GM19438 (cell line): Measurements from ENCODE around the gene CYTL1.
"Not testable (repeated sequence)": the region's sequence is repeated elsewhere in the genome, so short reads cannot be mapped to it uniquely, and the experiment has no call there.

Experiments
- ATAC-seq: cut with Tn5 transposase; IDR thresholded peaks from one replicate; pipeline ENCODE4 v1.9.1; 2021; ENCODE audit warnings: low read depth; ENCODE audit not compliant: unreplicated experiment

The CYTL1 gene

GRCh38 chr4:5034206-5034605 lies 14.9 kb upstream of the CYTL1 start:
- no peak for ATAC-seq

DNA sequence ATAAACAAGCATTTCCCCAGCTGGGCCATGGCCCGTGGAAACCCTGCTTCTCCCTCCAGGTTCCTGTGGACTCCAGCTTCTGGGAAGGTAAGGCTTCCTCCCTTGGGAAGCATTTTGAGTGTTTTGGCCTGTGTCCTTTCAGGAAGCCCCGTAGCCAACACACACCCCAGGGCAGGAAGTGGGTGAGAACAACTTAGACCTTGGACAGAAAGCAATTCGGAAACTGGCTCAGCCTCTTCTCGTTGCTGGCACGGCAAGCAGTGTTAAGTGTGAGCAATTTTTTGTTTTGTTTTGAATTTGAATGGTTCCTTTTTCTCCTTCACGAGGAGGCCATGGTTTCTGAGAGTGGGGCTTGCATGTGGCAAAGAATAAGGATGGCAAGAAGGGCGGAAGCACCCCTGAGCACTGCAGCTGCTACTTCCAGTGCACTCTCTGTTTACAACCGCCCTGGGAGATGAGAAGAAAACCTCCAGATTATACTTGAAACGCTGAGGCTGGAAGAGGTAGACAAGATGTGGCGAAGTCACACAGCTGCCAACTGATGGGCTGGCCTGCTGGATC lies 14.1 kb upstream of the CYTL1 start:
- ATAC-seq, result no peak

- no peak for ATAC-seq
These were observed 13.6 kb upstream of the CYTL1 start for GRCh38 chr4:5032813-5033212.

DNA sequence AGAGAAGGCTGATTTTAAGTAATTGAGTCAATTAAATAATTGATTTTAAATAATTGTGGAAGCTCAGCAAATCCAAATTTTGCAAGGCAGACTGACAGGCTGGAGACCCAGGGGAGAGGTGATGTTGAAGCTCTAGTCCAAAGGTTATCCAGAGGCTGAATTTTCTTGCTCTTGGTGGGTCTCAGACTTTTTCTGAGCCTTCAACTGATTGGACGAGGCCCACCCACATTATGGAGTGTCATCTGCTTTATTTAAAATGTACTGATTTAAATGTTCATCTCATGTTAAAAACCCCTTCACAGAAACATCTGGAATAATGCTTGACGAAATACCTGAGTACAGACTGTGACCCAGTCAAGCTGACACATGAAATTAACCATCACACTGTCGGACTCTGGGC lies 11.7 kb upstream of the CYTL1 start:
- no peak for ATAC-seq

DNA sequence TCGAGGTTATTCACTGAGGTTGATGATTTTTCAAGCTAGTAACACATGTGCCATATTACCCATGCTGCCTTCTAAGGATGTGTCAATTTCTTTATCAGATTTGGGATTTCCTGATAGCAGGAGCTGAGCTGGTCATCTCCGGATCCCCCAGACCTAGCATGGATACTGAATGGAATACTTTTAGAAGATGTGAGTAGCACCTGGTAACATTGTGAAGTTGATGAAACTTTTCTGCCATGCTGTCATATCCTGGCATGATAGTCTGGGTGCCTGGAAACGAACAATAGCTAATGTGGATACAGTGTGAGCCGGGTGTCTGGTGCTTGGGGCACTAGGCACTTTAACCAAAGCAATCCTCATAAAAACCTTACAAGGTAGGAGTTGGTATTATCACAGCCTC lies 11.0 kb upstream of the CYTL1 start:
- no peak for ATAC-seq

- ATAC-seq, result no peak
These were observed 10.2 kb upstream of the CYTL1 start for GRCh38 chr4:5029447-5029846.

GRCh38 chr4:5028480-5028879 lies 9.2 kb upstream of the CYTL1 start:
- ATAC-seq, result no peak

DNA sequence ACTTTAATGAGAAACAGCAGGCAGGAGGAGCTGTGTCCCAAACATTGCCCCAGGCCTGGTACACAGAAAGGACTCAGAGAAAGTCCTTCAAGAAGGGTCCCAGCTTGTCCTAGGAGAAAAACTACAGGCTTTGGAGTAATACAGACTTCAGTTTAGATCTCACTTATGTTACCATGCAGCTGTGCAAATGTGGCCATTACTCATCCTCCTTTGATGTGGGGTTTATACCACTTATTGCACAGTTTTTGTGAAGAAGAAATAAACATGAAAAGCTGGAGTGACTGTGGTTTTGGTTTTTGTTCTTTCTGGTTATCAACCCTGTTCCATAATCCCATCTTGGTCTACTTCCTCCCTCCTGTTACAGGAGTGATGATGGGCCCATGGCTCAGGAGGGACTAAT lies 8.1 kb upstream of the CYTL1 start:
- ATAC-seq, result no peak

DNA sequence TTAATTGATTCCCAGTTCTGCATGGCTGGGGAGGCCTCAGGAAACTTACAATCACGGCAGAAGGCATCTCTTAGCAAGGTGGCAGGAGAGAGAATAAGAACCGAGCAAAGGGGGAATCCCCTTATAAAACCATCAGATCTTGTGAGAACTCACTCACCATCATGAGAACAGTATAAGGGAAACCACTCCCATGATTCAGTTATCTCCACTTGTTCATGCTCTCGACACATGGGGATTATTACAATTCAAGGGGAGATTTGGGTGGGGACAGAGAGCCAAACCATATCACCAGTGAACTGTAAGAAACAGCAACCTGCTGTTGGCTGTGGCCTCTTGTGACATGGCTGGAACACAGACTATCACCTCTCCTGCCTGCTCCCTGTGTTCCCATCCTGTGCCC lies 7.1 kb upstream of the CYTL1 start:
- ATAC-seq, result no peak

DNA sequence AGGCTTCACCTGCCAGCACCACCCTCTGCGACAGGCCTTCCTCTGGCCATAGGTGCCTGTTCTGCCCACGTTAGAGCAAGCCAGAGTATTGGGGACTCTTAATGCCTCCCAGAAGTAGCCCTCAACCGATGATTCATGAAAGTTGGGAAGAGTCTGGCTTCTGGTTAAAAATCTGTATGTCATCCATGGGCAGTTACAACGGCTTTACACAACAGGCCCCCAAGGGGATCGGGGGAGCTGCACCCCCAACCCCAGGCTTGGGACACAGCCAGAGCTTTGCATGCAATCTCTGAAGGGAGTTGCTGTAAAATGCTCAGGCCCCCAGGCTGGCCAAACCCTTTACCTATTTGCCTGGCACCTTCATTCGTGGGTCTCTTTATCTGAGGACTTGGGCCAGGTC lies 5.4 kb upstream of the CYTL1 start:
- ATAC-seq, result no peak

DNA sequence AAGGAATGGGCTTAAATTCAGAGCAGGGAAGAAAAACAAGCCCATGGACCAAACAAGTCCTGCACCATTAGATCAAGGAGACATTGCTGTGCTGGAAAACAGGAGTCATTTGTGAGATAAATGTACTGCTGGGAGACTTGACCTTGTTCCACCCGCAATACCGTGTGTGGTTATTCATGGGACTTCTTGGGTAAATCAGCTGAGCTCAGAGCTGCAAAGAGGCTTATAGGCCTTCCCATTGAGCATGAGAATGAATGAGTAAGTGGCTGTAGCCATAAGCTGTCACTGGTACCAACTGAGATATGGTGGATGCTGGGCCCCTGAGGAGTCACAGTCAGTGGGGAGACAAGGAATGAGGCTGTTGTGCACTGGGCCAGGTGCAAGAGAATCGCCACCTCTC lies 2.3 kb upstream of the CYTL1 start:
- no peak for ATAC-seq

DNA sequence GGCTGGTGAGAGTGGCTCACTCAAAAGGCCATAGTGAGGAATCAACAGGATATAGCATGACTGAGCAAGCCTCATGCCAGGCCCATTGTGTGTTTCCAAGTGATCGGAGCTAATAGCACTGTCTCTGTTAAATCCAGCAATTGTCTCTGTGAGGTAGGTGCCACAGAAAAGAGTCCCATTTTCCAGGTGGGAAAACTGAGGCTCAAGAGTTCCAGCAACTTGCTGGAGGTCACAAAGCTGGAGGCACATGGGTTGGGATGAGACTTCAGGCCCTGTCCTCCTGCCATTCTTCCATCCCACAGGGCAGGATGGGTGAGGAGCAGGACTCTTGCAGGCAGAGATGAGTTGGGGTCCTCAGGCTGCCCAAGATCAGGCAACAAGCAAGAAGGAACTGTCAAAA lies 1.1 kb upstream of the CYTL1 start:
- no peak for ATAC-seq

GRCh38 chr4:5019796-5020195 lies 538 bp upstream of the CYTL1 start:
- no peak for ATAC-seq

GRCh38 chr4:5018603-5019002 lies 655 bp downstream of the CYTL1 start:
- ATAC-seq, result no peak

- no peak for ATAC-seq
These were observed 1.2 kb downstream of the CYTL1 start for GRCh38 chr4:5018096-5018495.

GRCh38 chr4:5014007-5014682 lies 5.1 kb downstream of the CYTL1 start:
- no peak for ATAC-seq

- ATAC-seq, result no peak
These were observed 6.3 kb downstream of the CYTL1 start for GRCh38 chr4:5012958-5013357.

DNA sequence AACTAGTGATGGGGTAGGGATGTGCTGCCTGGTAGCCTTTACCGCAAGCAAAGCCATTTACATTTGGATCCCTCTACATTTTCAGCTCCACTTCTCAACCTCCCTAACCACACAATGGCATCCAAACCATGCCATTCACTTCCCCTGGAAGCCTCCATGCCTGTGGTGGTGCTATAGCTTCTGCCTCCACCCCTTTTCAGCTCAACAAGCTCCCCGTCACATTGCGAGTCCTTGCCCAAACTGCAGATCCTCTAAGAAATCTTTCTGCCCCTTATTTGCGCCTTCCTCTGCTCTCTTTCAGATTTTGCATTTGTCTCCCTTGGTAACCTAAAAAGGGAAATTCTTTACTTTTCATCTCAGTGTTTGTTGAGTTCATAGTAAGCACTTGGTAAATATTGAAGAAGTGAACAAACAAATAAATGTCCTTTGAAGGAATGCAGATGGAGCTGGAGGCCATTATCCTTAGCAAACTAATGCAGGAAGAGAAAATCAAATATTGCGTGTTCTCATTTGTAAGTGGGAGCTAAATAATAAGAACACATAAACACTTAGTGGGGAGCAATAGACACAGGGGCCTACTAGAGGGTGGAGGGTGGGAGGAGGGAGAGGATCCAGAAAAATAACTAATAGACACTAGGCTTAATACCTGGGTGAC lies 6.9 kb downstream of the CYTL1 start:
- ATAC-seq, result no peak

GRCh38 chr4:5010984-5011383 lies 8.3 kb downstream of the CYTL1 start:
- ATAC-seq, result no peak

DNA sequence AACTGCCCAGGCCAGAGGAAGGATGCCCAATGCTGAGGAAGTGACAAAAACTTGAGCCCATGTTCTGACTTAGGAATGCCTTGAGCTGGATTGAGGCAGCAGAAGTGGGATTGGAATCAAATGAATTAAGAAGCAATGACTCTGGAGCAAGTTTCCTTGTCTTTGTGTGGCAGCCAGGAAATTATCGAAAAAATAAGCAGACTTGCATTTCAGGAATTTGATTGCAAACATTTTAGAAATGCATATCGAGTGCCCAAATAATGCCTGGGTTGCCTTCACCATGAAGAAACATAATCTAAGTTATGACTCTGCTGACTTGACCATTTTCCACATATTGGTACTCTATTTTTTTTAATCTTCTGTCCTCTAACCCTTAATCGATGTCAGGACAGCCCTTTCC lies 9.5 kb downstream of the CYTL1 start:
- no peak for ATAC-seq

- not testable (repeated sequence) for ATAC-seq
These were observed 12.3 kb downstream of the CYTL1 start for GRCh38 chr4:5006932-5007331.

DNA sequence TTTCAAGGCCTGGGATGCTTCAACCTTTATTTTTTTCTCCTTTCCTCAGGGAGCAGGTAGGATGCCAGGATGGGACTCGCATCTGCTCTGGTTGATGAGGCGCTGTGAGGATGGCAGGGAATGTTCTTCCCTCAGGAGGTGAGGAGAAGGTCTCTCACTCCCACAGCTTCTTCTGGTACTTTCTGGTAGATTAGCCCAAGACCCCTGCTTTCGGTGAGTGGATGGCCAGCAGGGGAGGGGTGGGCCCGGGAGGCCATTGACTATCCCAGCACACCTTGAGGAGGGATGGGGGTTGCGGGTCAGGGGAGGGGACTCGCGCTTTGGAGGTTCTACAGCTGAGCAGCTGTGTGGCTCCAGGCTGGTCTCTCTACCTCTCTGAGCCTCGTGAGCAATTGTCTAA lies 14.8 kb downstream of the CYTL1 start:
- no peak for ATAC-seq
